ENCODE data around the gene ASB10.

Gene ASB10, protein sequence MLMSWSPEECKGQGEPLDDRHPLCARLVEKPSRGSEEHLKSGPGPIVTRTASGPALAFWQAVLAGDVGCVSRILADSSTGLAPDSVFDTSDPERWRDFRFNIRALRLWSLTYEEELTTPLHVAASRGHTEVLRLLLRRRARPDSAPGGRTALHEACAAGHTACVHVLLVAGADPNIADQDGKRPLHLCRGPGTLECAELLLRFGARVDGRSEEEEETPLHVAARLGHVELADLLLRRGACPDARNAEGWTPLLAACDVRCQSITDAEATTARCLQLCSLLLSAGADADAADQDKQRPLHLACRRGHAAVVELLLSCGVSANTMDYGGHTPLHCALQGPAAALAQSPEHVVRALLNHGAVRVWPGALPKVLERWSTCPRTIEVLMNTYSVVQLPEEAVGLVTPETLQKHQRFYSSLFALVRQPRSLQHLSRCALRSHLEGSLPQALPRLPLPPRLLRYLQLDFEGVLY

DNA sequence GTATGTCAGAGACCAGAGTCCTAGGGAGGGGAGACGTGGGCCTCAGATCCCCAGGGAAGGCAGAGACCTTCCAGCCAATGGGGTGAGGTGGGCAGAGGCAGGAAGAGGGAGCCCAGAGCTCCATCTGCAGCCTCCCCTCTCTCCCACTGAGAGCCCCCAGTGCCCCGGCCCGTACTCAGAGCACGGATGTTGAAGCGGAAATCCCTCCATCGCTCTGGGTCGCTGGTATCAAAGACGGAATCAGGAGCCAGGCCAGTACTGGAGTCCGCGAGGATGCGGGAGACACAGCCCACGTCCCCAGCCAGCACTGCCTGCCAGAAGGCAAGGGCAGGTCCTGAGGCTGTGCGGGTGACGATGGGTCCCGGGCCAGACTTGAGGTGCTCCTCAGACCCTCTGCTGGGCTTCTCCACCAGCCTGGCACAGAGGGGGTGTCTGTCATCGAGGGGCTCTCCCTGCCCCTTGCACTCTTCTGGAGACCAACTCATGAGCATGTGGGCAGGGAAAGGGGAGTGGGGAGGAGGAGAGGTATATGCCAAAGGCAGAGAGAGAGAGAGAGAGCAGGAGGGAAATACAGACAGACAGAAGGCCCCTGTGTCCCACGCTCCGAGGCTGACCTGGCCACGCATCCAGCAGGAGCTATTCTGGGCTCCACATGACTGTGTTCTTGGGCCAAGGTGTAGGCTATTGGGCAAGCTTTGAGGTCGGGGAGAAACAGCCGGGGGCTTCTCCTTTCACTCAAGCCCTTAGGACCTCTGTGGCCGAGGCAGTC, at the start of gene ASB10:
Gene ASB10 (minus strand): TSS at position 611 of the 769 bp plus-strand sequence. CDS start 120 bp downstream, at position 491.
- H3K27ac ChIP-seq, result no peak within 1 kb of the TSS
- H3K4me2 ChIP-seq, result peak within 1 kb of the TSS; percentile 6 to 94 (median 75); a peak in 21 of 22 replicates
- H3K4me3 ChIP-seq, result no peak within 1 kb of the TSS
- H3K4me1 ChIP-seq, result peaks cover 8 to 35% (median 22%) of the 10 kb centered on the region in 10 experiments
- no peak for TF ChIP-seq Cebpa-rat (IDR thresholded peaks at IDR 0.05)
- peaks cover 23 to 67% (median 50%) of the 10 kb centered on the region in 11 experiments for H3K27me3 ChIP-seq
- H3K9me3 ChIP-seq (replicated peaks in 1 of 11), result no peaks in the 10 kb centered on the region
- H4K20me1 ChIP-seq, result peaks cover 0 to 30% (median 8%) of the 10 kb centered on the region in 11 experiments; a peak in 12 of 22 replicates
- no peaks in the 10 kb centered on the region for H3K36me3 ChIP-seq
- H3K9ac ChIP-seq, result peak within 1 kb of the TSS in 2 of 11 experiments; percentile 16 to 32; a peak in 3 of 22 replicates

DNA sequence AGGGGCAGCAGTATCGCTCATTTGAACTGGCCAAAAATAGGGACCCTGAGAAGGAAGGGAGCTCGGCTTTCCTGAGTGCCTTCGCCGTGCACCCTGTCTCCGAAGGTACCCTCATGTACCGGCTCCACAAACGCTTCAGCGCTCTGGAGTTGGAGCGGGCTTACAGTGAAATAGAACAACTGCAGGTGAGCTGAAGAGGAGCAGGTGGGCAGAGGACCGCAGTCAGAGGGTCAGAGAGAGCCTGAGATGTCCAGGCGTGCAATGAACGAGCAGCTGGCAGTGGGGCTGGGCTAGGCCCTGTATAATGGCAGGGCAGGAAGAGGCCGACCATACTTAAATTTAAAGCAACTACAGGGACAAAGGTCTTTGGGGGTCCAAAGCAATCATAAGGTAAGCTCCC, 49.4 kb upstream of the ASB10 start:
- H3K4me3 ChIP-seq, result no peak overlapping the region
- H3K36me3 ChIP-seq, result peaks cover 45 to 66% (median 59%) of the 10 kb centered on the region in 11 experiments
- no peak overlapping the region for H3K27ac ChIP-seq
- no peak for TF ChIP-seq Cebpa-rat (IDR thresholded peaks at IDR 0.05)
- H3K9me3 ChIP-seq (replicated peaks in 1 of 11), result no peaks in the 10 kb centered on the region
- H3K4me1 ChIP-seq, result peaks cover 18 to 31% (median 21%) of the 10 kb centered on the region in 10 experiments
- H3K27me3 ChIP-seq, result no peaks in the 10 kb centered on the region
- H4K20me1 ChIP-seq, result peaks cover 38 to 83% (median 74%) of the 10 kb centered on the region in 11 experiments; a peak in 21 of 22 replicates
- H3K9ac ChIP-seq, result no peak overlapping the region
- H3K4me2 ChIP-seq, result no peak overlapping the region

DNA sequence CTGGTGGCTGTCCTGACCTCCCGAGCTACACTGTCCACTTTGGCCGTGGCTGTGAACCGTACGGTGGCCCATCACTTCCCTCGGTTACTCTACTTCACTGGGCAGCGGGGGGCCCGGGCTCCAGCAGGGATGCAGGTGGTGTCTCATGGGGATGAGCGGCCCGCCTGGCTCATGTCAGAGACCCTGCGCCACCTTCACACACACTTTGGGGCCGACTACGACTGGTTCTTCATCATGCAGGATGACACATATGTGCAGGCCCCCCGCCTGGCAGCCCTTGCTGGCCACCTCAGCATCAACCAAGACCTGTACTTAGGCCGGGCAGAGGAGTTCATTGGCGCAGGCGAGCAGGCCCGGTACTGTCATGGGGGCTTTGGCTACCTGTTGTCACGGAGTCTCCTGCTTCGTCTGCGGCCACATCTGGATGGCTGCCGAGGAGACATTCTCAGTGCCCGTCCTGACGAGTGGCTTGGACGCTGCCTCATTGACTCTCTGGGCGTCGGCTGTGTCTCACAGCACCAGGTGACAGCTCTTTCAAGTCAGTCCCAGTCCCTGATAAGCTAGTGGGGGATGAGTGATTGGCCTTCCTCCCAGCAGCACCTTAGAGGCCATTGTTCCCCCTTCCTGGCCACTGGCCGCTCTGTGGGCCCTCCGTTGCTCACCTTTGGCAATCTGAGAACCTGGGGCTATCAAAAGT, 48.2 kb upstream of the ASB10 start:
- H3K4me1 ChIP-seq, result peaks cover 20 to 32% (median 24%) of the 10 kb centered on the region in 10 experiments
- peak overlapping the region in 2 of 11 experiments; percentile 5 to 12; a peak in 2 of 22 replicates for H3K9ac ChIP-seq
- peaks cover 38 to 71% (median 70%) of the 10 kb centered on the region in 11 experiments; a peak in 21 of 22 replicates for H4K20me1 ChIP-seq
- H3K4me2 ChIP-seq, result no peak overlapping the region; a peak in 1 of 22 replicates
- H3K9me3 ChIP-seq (replicated peaks in 1 of 11), result no peaks in the 10 kb centered on the region
- no peak overlapping the region for H3K4me3 ChIP-seq
- H3K36me3 ChIP-seq, result peaks cover 45 to 65% (median 59%) of the 10 kb centered on the region in 11 experiments
- H3K27ac ChIP-seq, result no peak overlapping the region
- TF ChIP-seq Cebpa-rat (IDR thresholded peaks at IDR 0.05), result no peak
- no peaks in the 10 kb centered on the region for H3K27me3 ChIP-seq

DNA sequence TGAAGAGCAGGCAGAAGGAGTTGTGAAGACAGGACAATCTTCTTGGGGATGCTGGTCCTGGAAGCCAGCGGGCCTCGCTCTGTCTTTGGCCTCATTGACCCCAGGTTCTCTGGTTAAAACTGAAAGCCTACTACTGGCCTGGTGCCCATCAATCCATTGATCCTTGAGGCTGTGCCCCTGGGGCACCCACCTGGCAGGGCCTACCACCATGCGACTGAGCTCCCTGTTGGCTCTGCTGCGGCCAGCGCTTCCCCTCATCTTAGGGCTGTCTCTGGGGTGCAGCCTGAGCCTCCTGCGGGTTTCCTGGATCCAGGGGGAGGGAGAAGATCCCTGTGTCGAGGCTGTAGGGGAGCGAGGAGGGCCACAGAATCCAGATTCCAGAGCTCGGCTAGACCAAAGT, 46.8 kb upstream of the ASB10 start:
- no peaks in the 10 kb centered on the region for H3K27me3 ChIP-seq
- peak overlapping the region; percentile 88 to 100 (median 98) for H3K4me2 ChIP-seq
- H3K36me3 ChIP-seq, result peaks cover 45 to 52% (median 50%) of the 10 kb centered on the region in 11 experiments
- H3K27ac ChIP-seq, result peak overlapping the region in 10 of 11 experiments; percentile 88 to 96 (median 94); a peak in 19 of 22 replicates
- H3K9ac ChIP-seq, result peak overlapping the region; percentile 92 to 98 (median 95); a peak in 20 of 22 replicates
- no peaks in the 10 kb centered on the region for H3K9me3 ChIP-seq (replicated peaks in 1 of 11)
- H3K4me1 ChIP-seq, result peaks cover 20 to 32% (median 24%) of the 10 kb centered on the region in 10 experiments
- peak overlapping the region; percentile 86 to 98 (median 95) for H3K4me3 ChIP-seq
- no peak for TF ChIP-seq Cebpa-rat (IDR thresholded peaks at IDR 0.05)
- H4K20me1 ChIP-seq, result peaks cover 38 to 58% (median 57%) of the 10 kb centered on the region in 11 experiments; a peak in 21 of 22 replicates

DNA sequence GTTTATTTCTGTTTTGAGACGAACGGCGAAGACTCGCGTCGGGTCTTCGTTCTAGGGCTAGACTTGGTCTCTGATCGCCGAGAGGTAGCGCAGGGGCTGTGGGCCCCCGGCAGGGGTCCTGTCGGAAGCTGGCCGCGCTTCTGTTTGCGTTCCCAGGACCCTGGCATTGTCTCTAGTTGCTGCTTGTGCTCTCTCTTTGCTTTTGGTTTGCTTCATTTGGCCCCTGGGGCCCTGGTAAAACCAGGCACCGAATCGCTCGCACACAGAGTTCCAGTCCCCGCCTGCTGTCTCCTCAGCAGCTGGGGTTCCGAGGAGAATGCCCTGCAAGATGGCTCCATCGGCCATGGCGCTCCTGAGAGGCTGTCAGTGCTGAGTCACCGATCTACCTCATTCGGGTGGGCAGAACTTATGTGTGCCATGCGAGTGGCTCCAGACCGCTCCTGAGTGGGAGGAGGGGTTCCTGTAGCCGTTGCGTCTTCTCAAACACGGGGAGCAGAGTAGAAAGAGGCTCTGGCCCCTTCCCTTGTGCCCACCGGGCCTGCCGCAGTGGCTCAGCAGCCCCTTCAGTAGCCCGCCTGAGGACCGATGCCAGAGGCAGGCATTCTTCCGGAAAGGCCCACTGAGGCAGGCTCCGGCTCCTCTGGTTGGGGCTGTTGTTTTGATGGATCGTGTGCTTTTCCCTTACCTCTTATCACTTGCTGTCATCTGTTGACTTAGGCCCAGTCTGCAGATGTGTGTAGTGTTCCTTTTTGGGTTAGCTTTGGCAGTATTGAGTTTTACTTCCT, 46.1 kb upstream of the ASB10 start:
- H3K9me3 ChIP-seq (replicated peaks in 1 of 11), result no peaks in the 10 kb centered on the region
- H3K9ac ChIP-seq, result peak overlapping the region; percentile 92 to 98 (median 95)
- peak overlapping the region; percentile 86 to 98 (median 95) for H3K4me3 ChIP-seq
- H3K27ac ChIP-seq, result peak overlapping the region; percentile 79 to 96 (median 94)
- peaks cover 35 to 51% (median 50%) of the 10 kb centered on the region in 11 experiments; a peak in 21 of 22 replicates for H4K20me1 ChIP-seq
- peaks cover 23 to 36% (median 27%) of the 10 kb centered on the region in 10 experiments for H3K4me1 ChIP-seq
- H3K27me3 ChIP-seq, result no peaks in the 10 kb centered on the region
- no peak for TF ChIP-seq Cebpa-rat (IDR thresholded peaks at IDR 0.05)
- H3K36me3 ChIP-seq, result peaks cover 39 to 45% (median 43%) of the 10 kb centered on the region in 11 experiments
- H3K4me2 ChIP-seq, result peak overlapping the region; percentile 88 to 100 (median 98)

DNA sequence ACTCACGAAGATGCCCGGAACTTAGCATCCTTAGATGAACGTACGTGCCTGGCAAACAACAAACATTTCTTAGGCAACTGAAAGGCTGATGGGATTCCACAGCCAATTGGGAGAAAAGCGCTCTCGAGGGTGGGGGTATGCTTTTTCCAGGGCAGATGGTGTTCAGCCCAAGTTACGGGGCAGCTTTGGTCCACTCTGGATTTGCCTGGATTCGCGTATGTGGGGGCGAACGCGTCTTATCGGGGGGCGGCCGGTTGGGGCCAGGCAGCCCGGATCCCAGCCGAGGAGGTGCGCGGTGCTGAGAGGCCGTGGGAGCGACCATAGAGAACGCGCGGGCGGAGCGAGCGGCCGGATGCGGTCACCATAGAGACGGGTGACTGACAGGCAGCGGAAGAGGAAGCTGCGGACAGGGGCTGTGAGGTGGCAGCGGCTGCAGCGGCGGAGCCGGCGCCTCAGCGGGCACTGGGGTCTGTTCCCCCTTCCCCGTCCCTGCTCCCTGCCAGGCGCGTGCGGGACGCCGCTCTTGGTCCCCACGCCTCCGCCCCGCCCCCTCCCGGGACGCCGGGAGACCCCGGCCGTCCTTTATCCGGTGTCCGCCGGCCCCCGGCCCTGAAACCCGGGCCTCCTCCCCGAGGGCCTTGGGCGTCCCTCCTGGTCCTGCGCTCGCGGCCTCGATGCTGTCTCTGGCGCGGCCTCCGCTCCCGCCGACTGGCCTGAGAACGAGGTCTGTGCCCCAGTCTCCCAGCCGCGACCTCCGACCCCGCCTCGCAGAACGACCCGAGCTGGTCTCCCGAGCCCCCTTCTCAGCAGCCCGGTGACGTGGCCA, 45.3 kb upstream of the ASB10 start, which contains the start of gene CHPF2:
Gene CHPF2 (plus strand): TSS at position 393 of the 826 bp plus-strand sequence. CDS start 1,529 bp downstream, outside the sequence.
- peak within 1 kb of the TSS; percentile 88 to 100 (median 98) for H3K4me2 ChIP-seq
- peak within 1 kb of the TSS; percentile 92 to 98 (median 95) for H3K9ac ChIP-seq
- TF ChIP-seq Cebpa-rat (IDR thresholded peaks at IDR 0.05), result no peak
- no peaks in the 10 kb centered on the region for H3K9me3 ChIP-seq (replicated peaks in 1 of 11)
- peak within 1 kb of the TSS; percentile 79 to 96 (median 94) for H3K27ac ChIP-seq
- H4K20me1 ChIP-seq, result peaks cover 27 to 43% (median 42%) of the 10 kb centered on the region in 11 experiments; a peak in 21 of 22 replicates
- no peaks in the 10 kb centered on the region for H3K27me3 ChIP-seq
- H3K4me1 ChIP-seq, result peaks cover 28 to 39% (median 32%) of the 10 kb centered on the region in 10 experiments
- peaks cover 32 to 37% (median 35%) of the 10 kb centered on the region in 11 experiments for H3K36me3 ChIP-seq
- peak within 1 kb of the TSS; percentile 86 to 98 (median 95) for H3K4me3 ChIP-seq

DNA sequence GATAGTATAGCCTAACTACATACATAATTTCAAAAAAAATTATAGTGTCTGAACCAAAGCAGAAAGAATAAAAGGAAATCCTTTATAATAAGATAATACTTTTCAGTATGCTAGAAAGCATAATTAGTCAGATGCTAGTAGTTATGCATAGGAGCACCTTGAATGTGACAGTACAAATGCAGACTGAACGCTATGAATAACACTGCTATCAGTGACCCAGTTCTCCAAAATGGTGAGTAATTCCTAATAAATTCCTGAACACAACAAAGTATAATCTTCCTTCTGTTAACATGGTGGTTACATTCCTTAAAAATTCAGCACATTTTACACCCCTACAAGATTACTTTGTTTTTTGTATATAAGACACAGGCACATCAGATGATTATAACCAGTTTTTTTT, 44.0 kb upstream of the ASB10 start:
- no peak for TF ChIP-seq Cebpa-rat (IDR thresholded peaks at IDR 0.05)
- H3K4me3 ChIP-seq, result no peak overlapping the region
- no peak overlapping the region for H3K27ac ChIP-seq
- H3K36me3 ChIP-seq, result peaks cover 20 to 24% (median 23%) of the 10 kb centered on the region in 11 experiments
- peak overlapping the region in 8 of 11 experiments; percentile 88 to 100 (median 97); a peak in 10 of 22 replicates for H3K4me2 ChIP-seq
- H4K20me1 ChIP-seq, result peaks cover 20 to 35% (median 30%) of the 10 kb centered on the region in 11 experiments; a peak in 21 of 22 replicates
- H3K4me1 ChIP-seq, result peaks cover 31 to 43% (median 36%) of the 10 kb centered on the region in 10 experiments
- H3K9ac ChIP-seq, result no peak overlapping the region
- H3K27me3 ChIP-seq, result no peaks in the 10 kb centered on the region
- H3K9me3 ChIP-seq (replicated peaks in 1 of 11), result no peaks in the 10 kb centered on the region

Data from BLaER1 treated with 17β-estradiol and CSF1 and Interleukin-3, amounts not matched to agents 10 nM and 100 nM (cell line).